Liver (tissue), 9 donors: ENCODE measurements around the gene TCERG1L. TPM values are rescaled to one million over a fixed set of nuclear protein-coding genes. Genes with fewer than 3 reads are reported as not detected.

Experiments used
- DNase-seq: peaks from one replicate; pipeline ENCODE4 v3.0.0-alpha.2; 2017; ENCODE audit warnings: low spot score
- H3K27ac ChIP-seq, 2 donors: one replicate each; pipeline ENCODE4 v1.7.0; 2013; ENCODE audit warnings: inconsistent platforms in 2 of 2, low read length in 2 of 2, control low read depth in 1 of 2, low read depth in 1 of 2, mild to moderate bottlenecking in 1 of 2
- H3K27me3 ChIP-seq, 4 donors: one replicate each; pipeline versions ENCODE4 v1.6.1 to v1.7.0; 2013; ENCODE audit warnings: low read length in 3 of 4, inconsistent platforms in 1 of 4, mild to moderate bottlenecking in 1 of 4, moderate library complexity in 1 of 4; ENCODE audit not compliant: control insufficient read depth in 4 of 4, insufficient read depth in 4 of 4
- H3K36me3 ChIP-seq, 4 donors: one replicate each; pipeline versions ENCODE4 v1.6.1 to v1.7.0; 2013; ENCODE audit warnings: low read length in 3 of 4, mild to moderate bottlenecking in 3 of 4, low read depth in 1 of 4, moderate library complexity in 1 of 4; ENCODE audit not compliant: control insufficient read depth in 4 of 4, insufficient read depth in 3 of 4
- H3K4me1 ChIP-seq, 4 donors: one replicate each; pipeline versions ENCODE4 v1.6.1 to v1.7.0; 2013; ENCODE audit warnings: low read length in 3 of 4, mild to moderate bottlenecking in 3 of 4, moderate library complexity in 1 of 4; ENCODE audit not compliant: control insufficient read depth in 4 of 4, insufficient read depth in 4 of 4
- H3K4me3 ChIP-seq, 3 donors: one replicate each; pipeline versions ENCODE4 v1.6.1 to v1.7.0; 2013; ENCODE audit warnings: low read length in 3 of 3, control low read depth in 1 of 3, low read depth in 1 of 3, mild to moderate bottlenecking in 1 of 3
- H3K9ac ChIP-seq, 2 donors: one replicate each; pipeline ENCODE4 v1.7.0; 2013; ENCODE audit warnings: low read length in 2 of 2, mild to moderate bottlenecking in 2 of 2, moderate library complexity in 2 of 2, control low read depth in 1 of 2, low read depth in 1 of 2
- H3K9me3 ChIP-seq, 4 donors: one replicate each; pipeline versions ENCODE4 v1.6.1 to v1.7.0; 2013; ENCODE audit warnings: low read length in 3 of 4; ENCODE audit not compliant: control insufficient read depth in 4 of 4
- ATF3 ChIP-seq: IDR thresholded peaks from 2 replicates; pipeline ENCODE4 v1.6.1; 2016; ENCODE audit warnings: antibody characterized with exemption
- CTCF ChIP-seq: fragments of 150-350 bp; IDR thresholded peaks from 2 replicates; pipeline ENCODE4 v1.5.1; 2017; ENCODE audit warnings: improper control_type of control experiment, low read depth, low read length; ENCODE audit not compliant: missing input control
- FOXA1 ChIP-seq: IDR thresholded peaks from 2 replicates; pipeline ENCODE4 v1.6.1; 2016; ENCODE audit warnings: antibody characterized with exemption
- FOXA2 ChIP-seq: IDR thresholded peaks from 2 replicates; pipeline ENCODE4 v1.6.1; 2016; ENCODE audit warnings: antibody characterized with exemption
- HNF4A ChIP-seq, 2 donors: conservative IDR thresholded peaks; 2 replicates each; pipeline ENCODE4 v1.6.1; 2016; ENCODE audit warnings: antibody characterized with exemption in 2 of 2, mild to moderate bottlenecking in 2 of 2
- JUND ChIP-seq, 2 donors: IDR thresholded peaks; 2 replicates each; pipeline ENCODE4 v1.6.1; 2016; ENCODE audit warnings: antibody characterized with exemption in 2 of 2
- RAD21 ChIP-seq, 2 donors: IDR thresholded peaks; 2 replicates each; pipeline ENCODE4 v1.6.1; 2016; ENCODE audit warnings: antibody characterized with exemption in 2 of 2, mild to moderate bottlenecking in 2 of 2
- SP1 ChIP-seq: IDR thresholded peaks from 2 replicates; pipeline ENCODE4 v1.6.1; 2018; ENCODE audit warnings: antibody characterized with exemption, mild to moderate bottlenecking
- TAF1 ChIP-seq: conservative IDR thresholded peaks from 2 replicates; pipeline ENCODE4 v1.6.1; 2016; ENCODE audit warnings: antibody characterized with exemption, mild to moderate bottlenecking
- YY1 ChIP-seq: IDR thresholded peaks from 2 replicates; pipeline ENCODE4 v1.6.1; 2016; ENCODE audit warnings: antibody characterized with exemption, mild to moderate bottlenecking
- WGBS: extraction: QIAGEN DNeasy Blood & Tissue Kit; methylation state at CpG from one replicate; pipeline ENCODE4 v1.1.7; 2013; 5-methylcytosine and 5-hydroxymethylcytosine counted together
- polyA plus RNA-seq, 2 donors: library from polyadenylated mRNA; stranded (reverse) in 1 of 2; unstranded in 1 of 2; fragments of 200-250 nt in 1 of 2; fragments of >200 nt in 1 of 2; fragmentation: Nextera tagmentation in 1 of 2; extraction: Ambion mirVana in 1 of 2; gene quantifications; one replicate each; pipeline versions ENCODE4 v1.2.1 to v1.2.3, GENCODE V29; 2013 to 2015
- total RNA-seq, 2 donors: library from RNA; depleted of rRNA; stranded (reverse); fragments of >200 nt; gene quantifications; one replicate each; pipeline ENCODE4 v1.2.3, GENCODE V29; 2014
- TF ChIP-seq, protein P1 (sequence below): IDR thresholded peaks from 2 replicates; pipeline ENCODE4 v1.6.1; 2016; ENCODE audit warnings: antibody characterized with exemption
- TF ChIP-seq, protein P2 (sequence below): IDR thresholded peaks from 2 replicates; pipeline ENCODE4 v1.6.1; 2016; ENCODE audit warnings: antibody characterized with exemption
- TF ChIP-seq, protein P3 (sequence below): IDR thresholded peaks from 2 replicates; pipeline ENCODE4 v1.6.1; 2016; ENCODE audit warnings: antibody characterized with exemption, mild to moderate bottlenecking
- donor health status: healthy.
- donor health status: healthy.
- donor health status: healthy.
- donor health status: healthy.
- donor health status: healthy.

The TCERG1L gene
- total and polyA plus RNA-seq, 4 donors, result not detected

- Histone ChIP-seq H3K27me3 (peaks cover 0 to 4% (median 0%) of the 10 kb centered on the region in 4 donors), H3K4me1 (no peaks in the 10 kb centered on the region), H3K9me3 (no peaks in the 10 kb centered on the region), H3K36me3 (no peaks in the 10 kb centered on the region), H3K4me3 (no peak overlapping the region), H3K27ac (no peak overlapping the region), H3K9ac (no peak overlapping the region)
- no peak for TF ChIP-seq HNF4A (conservative IDR thresholded peaks at IDR 0.05)
- no peak for TF ChIP-seq RAD21 (IDR thresholded peaks at IDR 0.05)
- WGBS, result 83% methylated on average over 11 of the region's 11 CpGs
- no peak for DNase-seq
These were observed 188.0 kb downstream of the TCERG1L start for GRCh38 chr10:131123496-131123895.

DNA sequence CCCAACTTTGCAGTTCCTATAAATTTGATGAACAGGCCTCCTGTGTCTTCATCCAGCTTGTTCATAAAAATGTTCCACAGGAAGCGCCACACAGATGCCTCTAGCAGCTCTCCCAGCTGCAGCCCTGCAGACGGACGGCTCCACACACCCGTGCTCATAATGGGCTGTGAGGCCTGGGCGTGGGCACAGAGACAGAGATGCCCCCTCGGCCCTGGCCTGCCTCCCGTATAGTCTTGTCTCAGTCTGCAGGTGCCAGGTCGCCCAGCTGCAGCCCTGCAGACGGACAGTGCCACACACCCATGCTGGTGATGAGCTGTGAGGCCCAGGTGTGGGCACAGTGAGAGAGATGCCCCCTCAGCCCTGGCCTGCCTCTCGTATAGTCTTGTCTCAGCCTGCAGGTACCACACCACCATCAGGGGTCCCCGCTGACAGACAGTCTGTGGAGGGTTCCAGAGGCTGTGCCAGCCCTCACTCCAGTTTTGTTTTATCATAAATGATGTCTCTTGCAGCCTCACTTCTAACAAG lies 189.9 kb downstream of the TCERG1L start:
- TF ChIP-seq, protein P1, sequence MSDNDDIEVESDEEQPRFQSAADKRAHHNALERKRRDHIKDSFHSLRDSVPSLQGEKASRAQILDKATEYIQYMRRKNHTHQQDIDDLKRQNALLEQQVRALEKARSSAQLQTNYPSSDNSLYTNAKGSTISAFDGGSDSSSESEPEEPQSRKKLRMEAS, result no peak
- TF ChIP-seq, protein P2, sequence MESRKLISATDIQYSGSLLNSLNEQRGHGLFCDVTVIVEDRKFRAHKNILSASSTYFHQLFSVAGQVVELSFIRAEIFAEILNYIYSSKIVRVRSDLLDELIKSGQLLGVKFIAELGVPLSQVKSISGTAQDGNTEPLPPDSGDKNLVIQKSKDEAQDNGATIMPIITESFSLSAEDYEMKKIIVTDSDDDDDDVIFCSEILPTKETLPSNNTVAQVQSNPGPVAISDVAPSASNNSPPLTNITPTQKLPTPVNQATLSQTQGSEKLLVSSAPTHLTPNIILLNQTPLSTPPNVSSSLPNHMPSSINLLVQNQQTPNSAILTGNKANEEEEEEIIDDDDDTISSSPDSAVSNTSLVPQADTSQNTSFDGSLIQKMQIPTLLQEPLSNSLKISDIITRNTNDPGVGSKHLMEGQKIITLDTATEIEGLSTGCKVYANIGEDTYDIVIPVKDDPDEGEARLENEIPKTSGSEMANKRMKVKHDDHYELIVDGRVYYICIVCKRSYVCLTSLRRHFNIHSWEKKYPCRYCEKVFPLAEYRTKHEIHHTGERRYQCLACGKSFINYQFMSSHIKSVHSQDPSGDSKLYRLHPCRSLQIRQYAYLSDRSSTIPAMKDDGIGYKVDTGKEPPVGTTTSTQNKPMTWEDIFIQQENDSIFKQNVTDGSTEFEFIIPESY, result no peak
- TF ChIP-seq HNF4A (conservative IDR thresholded peaks at IDR 0.05) (no peak), FOXA2 (no peak), SP1 (no peak), RAD21 (IDR thresholded peaks at IDR 0.05) (no peak), JUND (IDR thresholded peaks at IDR 0.05) (no peak), ATF3 (no peak), TAF1 (no peak), FOXA1 (no peak), CTCF (no peak), YY1 (no peak)
- TF ChIP-seq, protein P3, sequence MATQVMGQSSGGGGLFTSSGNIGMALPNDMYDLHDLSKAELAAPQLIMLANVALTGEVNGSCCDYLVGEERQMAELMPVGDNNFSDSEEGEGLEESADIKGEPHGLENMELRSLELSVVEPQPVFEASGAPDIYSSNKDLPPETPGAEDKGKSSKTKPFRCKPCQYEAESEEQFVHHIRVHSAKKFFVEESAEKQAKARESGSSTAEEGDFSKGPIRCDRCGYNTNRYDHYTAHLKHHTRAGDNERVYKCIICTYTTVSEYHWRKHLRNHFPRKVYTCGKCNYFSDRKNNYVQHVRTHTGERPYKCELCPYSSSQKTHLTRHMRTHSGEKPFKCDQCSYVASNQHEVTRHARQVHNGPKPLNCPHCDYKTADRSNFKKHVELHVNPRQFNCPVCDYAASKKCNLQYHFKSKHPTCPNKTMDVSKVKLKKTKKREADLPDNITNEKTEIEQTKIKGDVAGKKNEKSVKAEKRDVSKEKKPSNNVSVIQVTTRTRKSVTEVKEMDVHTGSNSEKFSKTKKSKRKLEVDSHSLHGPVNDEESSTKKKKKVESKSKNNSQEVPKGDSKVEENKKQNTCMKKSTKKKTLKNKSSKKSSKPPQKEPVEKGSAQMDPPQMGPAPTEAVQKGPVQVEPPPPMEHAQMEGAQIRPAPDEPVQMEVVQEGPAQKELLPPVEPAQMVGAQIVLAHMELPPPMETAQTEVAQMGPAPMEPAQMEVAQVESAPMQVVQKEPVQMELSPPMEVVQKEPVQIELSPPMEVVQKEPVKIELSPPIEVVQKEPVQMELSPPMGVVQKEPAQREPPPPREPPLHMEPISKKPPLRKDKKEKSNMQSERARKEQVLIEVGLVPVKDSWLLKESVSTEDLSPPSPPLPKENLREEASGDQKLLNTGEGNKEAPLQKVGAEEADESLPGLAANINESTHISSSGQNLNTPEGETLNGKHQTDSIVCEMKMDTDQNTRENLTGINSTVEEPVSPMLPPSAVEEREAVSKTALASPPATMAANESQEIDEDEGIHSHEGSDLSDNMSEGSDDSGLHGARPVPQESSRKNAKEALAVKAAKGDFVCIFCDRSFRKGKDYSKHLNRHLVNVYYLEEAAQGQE, result no peak
- Histone ChIP-seq H3K4me3 (no peak overlapping the region), H3K4me1 (no peaks in the 10 kb centered on the region), H3K9me3 (no peaks in the 10 kb centered on the region), H3K27ac (no peak overlapping the region), H3K27me3 (peaks cover 0 to 4% (median 0%) of the 10 kb centered on the region in 4 donors), H3K36me3 (no peaks in the 10 kb centered on the region), H3K9ac (no peak overlapping the region)
- no peak for DNase-seq
- WGBS, result 81% methylated on average over 11 of the region's 11 CpGs
